IMR-90 (cell line): ENCODE data around the gene DAB2. TPM values are rescaled to one million over a fixed set of nuclear protein-coding genes. Genes with fewer than 3 reads are reported as not detected.
A peak's percentile ranks its signal among the peaks of the same experiment; 100 is the strongest.

Experiments used
- ATAC-seq: fragments of 200-7000 bp; cut with Tn5 transposase; 2 replicates; pipeline ENCODE4 v1.9.1; 2020; ENCODE audit warnings: low read depth, mild to moderate bottlenecking, moderate library complexity
- BruUV-seq: library from RNA; stranded (reverse); fragments of 400-500 nt; replicated peaks from 2 replicates; lab custom pipeline; 2021; lab: Mats Ljungman, UMichigan
- CTCF ChIA-PET: fragments of 300-600 bp; formaldehyde crosslinking; extraction: SDS; loops from one replicate; lab custom pipeline; 2021; ENCODE audit warnings: antibody characterized with exemption; lab: Yijun Ruan, JAX
- POLR2A ChIA-PET: fragments of 300-600 bp; sonication (Branson Sonifier 250); formaldehyde crosslinking; loops from one replicate; lab custom pipeline; 2022; ENCODE audit warnings: antibody characterized with exemption; ENCODE audit not compliant: unreplicated experiment; lab: Charles Lee
- DNase-seq: peaks from one replicate; pipeline ENCODE4 v3.0.0; 2013
- H2AFZ ChIP-seq: replicated peaks from 2 replicates; pipeline ENCODE3; 2013; ENCODE audit warnings: low read length, mild to moderate bottlenecking; ENCODE audit not compliant: poor library complexity
- H2AK5ac ChIP-seq: 2 replicates; pipeline ENCODE4 v1.6.1; 2013; ENCODE audit warnings: low read depth, low read length, inconsistent platforms
- H2AK9ac ChIP-seq: replicated peaks from 2 replicates; pipeline ENCODE3; 2013; ENCODE audit warnings: mild to moderate bottlenecking, low read depth, low read length, moderate library complexity; ENCODE audit not compliant: poor library complexity
- H2BK120ac ChIP-seq: 2 replicates; pipeline ENCODE4 v1.6.1; 2013; ENCODE audit warnings: low read depth, low read length, inconsistent platforms
- H2BK15ac ChIP-seq: 3 replicates; pipeline ENCODE4 v1.6.1; 2013; ENCODE audit warnings: low read depth, low read length, inconsistent platforms
- H2BK20ac ChIP-seq: 2 replicates; pipeline ENCODE4 v1.6.1; 2013; ENCODE audit warnings: low read depth, mild to moderate bottlenecking, inconsistent platforms, low read length, moderate library complexity
- H2BK5ac ChIP-seq: 2 replicates; pipeline ENCODE4 v1.6.1; 2013; ENCODE audit warnings: mild to moderate bottlenecking, low read depth, low read length, inconsistent platforms; ENCODE audit not compliant: poor library complexity, severe bottlenecking
- H3K14ac ChIP-seq: replicated peaks from 2 replicates; pipeline ENCODE4 v1.6.1; 2013; ENCODE audit warnings: low read depth, low read length, inconsistent platforms
- H3K18ac ChIP-seq: 2 replicates; pipeline ENCODE4 v1.6.1; 2013; ENCODE audit warnings: low read depth, low read length, control low read depth
- H3K23ac ChIP-seq: 2 replicates; pipeline ENCODE4 v1.6.1; 2013; ENCODE audit warnings: low read depth, low read length, inconsistent platforms
- H3K27ac ChIP-seq: 2 replicates; pipeline ENCODE4 v1.5.1; 2013; ENCODE audit warnings: mild to moderate bottlenecking, control low read depth, low read length; ENCODE audit not compliant: insufficient read depth
- H3K27me3 ChIP-seq: 2 replicates; pipeline ENCODE4 v1.6.1; 2013; ENCODE audit warnings: low read length; ENCODE audit not compliant: control insufficient read depth, insufficient read depth
- H3K36me3 ChIP-seq: 2 replicates; pipeline ENCODE4 v1.6.1; 2013; ENCODE audit warnings: low read length, mixed read lengths; ENCODE audit not compliant: control insufficient read depth, insufficient read depth
- H3K4ac ChIP-seq: 2 replicates; pipeline ENCODE4 v1.6.1; 2013; ENCODE audit warnings: low read depth, low read length, inconsistent platforms
- H3K4me1 ChIP-seq: 2 replicates; pipeline ENCODE4 v1.6.1; 2013; ENCODE audit warnings: low read length, mixed read lengths; ENCODE audit not compliant: control insufficient read depth, insufficient read depth
- H3K4me2 ChIP-seq: 2 replicates; pipeline ENCODE4 v1.6.1; 2013; ENCODE audit warnings: low read depth, mild to moderate bottlenecking, control low read depth, low read length, moderate library complexity
- H3K4me3 ChIP-seq: 2 replicates; pipeline ENCODE4 v1.5.1; 2013; ENCODE audit warnings: low read depth, mild to moderate bottlenecking, control low read depth, low read length, moderate library complexity; ENCODE audit not compliant: insufficient read depth
- H3K56ac ChIP-seq: 2 replicates; pipeline ENCODE4 v1.6.1; 2013; ENCODE audit warnings: low read length, inconsistent platforms; ENCODE audit not compliant: insufficient read depth; ENCODE audit errors: extremely low read depth
- H3K79me1 ChIP-seq, 2 experiments: 2 replicates each; pipeline ENCODE4 v1.6.1; 2013; ENCODE audit warnings: low read length in 2 of 2, inconsistent platforms in 1 of 2, low read depth in 1 of 2
- H3K9ac ChIP-seq: 2 replicates; pipeline ENCODE4 v1.6.1; 2013; ENCODE audit warnings: low read depth, low read length, control low read depth
- H3K9me1 ChIP-seq: 2 replicates; pipeline ENCODE4 v1.6.1; 2013; ENCODE audit warnings: low read length, inconsistent platforms; ENCODE audit not compliant: insufficient read depth
- H3K9me3 ChIP-seq: 2 replicates; pipeline ENCODE4 v1.6.1; 2013; ENCODE audit warnings: low read length; ENCODE audit not compliant: control insufficient read depth, insufficient read depth
- H4K20me1 ChIP-seq: 2 replicates; pipeline ENCODE4 v1.6.1; 2013; ENCODE audit warnings: low read length, inconsistent platforms; ENCODE audit not compliant: insufficient read depth
- H4K5ac ChIP-seq: 2 replicates; pipeline ENCODE4 v1.6.1; 2013; ENCODE audit warnings: mild to moderate bottlenecking, low read depth, low read length, control low read depth
- H4K8ac ChIP-seq, 2 experiments: 2 replicates each; pipeline ENCODE4 v1.6.1; 2013; ENCODE audit warnings: low read depth in 2 of 2, low read length in 2 of 2, control low read depth in 1 of 2, inconsistent platforms in 1 of 2
- H4K91ac ChIP-seq: 2 replicates; pipeline ENCODE4 v1.6.1; 2013; ENCODE audit warnings: low read depth, low read length, inconsistent platforms; ENCODE audit not compliant: insufficient read depth
- BHLHE40 ChIP-seq: fragments of 150-350 bp; IDR thresholded peaks from 2 replicates; pipeline ENCODE4 v1.6.1; 2016; ENCODE audit warnings: mild to moderate bottlenecking, low read depth, low read length
- NFE2L2 ChIP-seq: fragments of 150-350 bp; IDR thresholded peaks from 2 replicates; pipeline ENCODE4 v1.6.1; 2016; ENCODE audit warnings: low read depth, mild to moderate bottlenecking, low read length
- RAD21 ChIP-seq: IDR thresholded peaks from 2 replicates; pipeline ENCODE4 v1.6.1; 2012; ENCODE audit warnings: low read length, improper control_type of control experiment
- RCOR1 ChIP-seq: IDR thresholded peaks from 2 replicates; pipeline ENCODE4 v1.6.1; 2012; ENCODE audit warnings: mild to moderate bottlenecking, low read length, improper control_type of control experiment; ENCODE audit not compliant: insufficient replicate concordance
- WGBS, 2 experiments: methylation state at CpG; one replicate each; pipeline versions ENCODE4 v1.1.5 to v1.1.7; 2013; ENCODE audit warnings: missing lambda C conversion rate in 2 of 2; ENCODE audit not compliant: insufficient read length in 1 of 2; ENCODE audit errors: extremely low coverage in 2 of 2; 5-methylcytosine and 5-hydroxymethylcytosine counted together
- dilution Hi-C: fragments of 300-500 bp; cut with HindIII; formaldehyde crosslinking; loops from one replicate; pipeline ENCODE4 v1.14.3; 2018; ENCODE audit warnings: low sequenced_read_pairs; ENCODE audit not compliant: unreplicated experiment
- in situ Hi-C: fragments of 300-500 bp; cut with MboI; formaldehyde crosslinking; loops from 3 replicates; pipeline ENCODE4 v1.14.3; 2019; ENCODE audit warnings: low sequenced_read_pairs, inconsistent platforms, mixed read lengths
- intact Hi-C: fragments of 100-400 bp; cut with micrococcal nuclease; formaldehyde crosslinking; loops from 2 replicates; pipeline ENCODE4 v1.10.0; 2022
- polyA plus RNA-seq, 3 experiments: library from polyadenylated mRNA; depleted of rRNA; stranded (reverse); fragments of >200 nt; gene quantifications; 2 replicates each; pipeline ENCODE4 v1.2.3, GENCODE V29; 2012; ENCODE audit warnings: low replicate concordance in 1 of 3
- total RNA-seq: library from RNA; depleted of rRNA; stranded (reverse); fragments of >200 nt; gene quantifications from 2 replicates; pipeline ENCODE4 v1.2.3, GENCODE V29; 2012

The DAB2 gene
- total and polyA plus RNA-seq, 2 of the 4 experiments (the other 2 are of a cell fraction) = 50.0 to 101 TPM

- Histone ChIP-seq H3K9ac (no peak overlapping the region), H3K4me2 (no peak overlapping the region), H2BK5ac (no peak overlapping the region), H2AK9ac (no peak overlapping the region), H3K4me3 (no peak overlapping the region), H3K9me1 (peaks cover 4% of the 10 kb centered on the region; the same call in 1 of the 2 replicates), H3K79me1 (no peaks in the 10 kb centered on the region), H3K14ac (no peak overlapping the region), H3K4ac (peak overlapping the region; percentile 26; the same call in 1 of the 2 replicates), H3K36me3 (no peaks in the 10 kb centered on the region), H4K91ac (no peak overlapping the region), H2AFZ (no peak overlapping the region), H2BK120ac (no peak overlapping the region), H3K56ac (no peak overlapping the region), H3K23ac (no peak overlapping the region), H3K9me3 (no peaks in the 10 kb centered on the region), H2BK20ac (no peak overlapping the region), H3K18ac (peak overlapping the region; percentile 64; the same call in 1 of the 2 replicates), H4K8ac (no peak overlapping the region), H3K4me1 (peaks cover 6% of the 10 kb centered on the region), H2BK15ac (peak overlapping the region; percentile 76; the same call in 1 of the 3 replicates), H2AK5ac (no peak overlapping the region), H3K27me3 (no peaks in the 10 kb centered on the region), H3K27ac (no peak overlapping the region), H4K5ac (no peak overlapping the region), H4K20me1 (no peaks in the 10 kb centered on the region)
- ATAC-seq = no peak
- TF ChIP-seq RAD21 (no peak), BHLHE40 (no peak), RCOR1 (no peak), NFE2L2 (no peak)
- ChIA-PET POLR2A (no interaction called here), CTCF (interaction anchor here (1.1 kb wide), 1 partner anchor 22 kb away, joined by 3 read pairs; no protein-coding TSS in a partner anchor)
- DNase-seq = no peak
- intact Hi-C loops = no loop called here
- BruUV-seq = no TSS peak
- dilution Hi-C loops = no loop called here
- in situ Hi-C loops = no loop called here
- no CpG with 5 or more reads among the region's 3 CpGs for WGBS, 2 experiments
Measured at GRCh38 chr5:39450487-39450886, 25.7 kb upstream of the DAB2 start.
